Measurements from ENCODE around the gene CDC42EP5.
A peak's percentile ranks its signal among the peaks of the same experiment; 100 is the strongest.
"Not testable (repeated sequence)": the region's sequence is repeated elsewhere in the genome, so short reads cannot be mapped to it uniquely, and the experiment has no call there.

Gene CDC42EP5

GRCh38 chr19:54485851-54486250 lies 12.8 kb upstream of the CDC42EP5 start:
- no peak for DNase-seq

DNA sequence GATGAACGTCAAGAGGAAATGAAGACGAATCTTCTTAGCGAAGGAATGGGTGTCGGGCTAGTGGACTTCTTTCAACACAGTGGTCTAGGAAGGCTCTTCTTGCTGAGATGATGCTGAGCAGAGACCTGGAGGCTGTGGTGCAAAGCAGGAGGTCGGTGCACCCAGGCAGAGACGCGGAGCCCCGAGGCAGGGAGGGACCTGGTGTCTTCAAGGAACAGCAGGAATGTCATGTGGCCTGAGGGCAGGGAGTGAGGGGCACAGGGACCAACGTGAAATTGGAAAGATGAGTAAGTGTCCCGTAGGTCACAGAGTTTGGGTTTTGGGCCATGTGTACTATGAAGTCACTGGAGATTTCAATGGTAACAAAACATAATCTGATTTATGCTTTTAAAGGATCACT lies 11.4 kb upstream of the CDC42EP5 start:
- no peak for DNase-seq

- DNase-seq, result no peak
Observed at GRCh38 chr19:54482889-54483288, 9.8 kb upstream of the CDC42EP5 start.

- no peak for DNase-seq
Observed at GRCh38 chr19:54481326-54481930, 8.3 kb upstream of the CDC42EP5 start.

DNA sequence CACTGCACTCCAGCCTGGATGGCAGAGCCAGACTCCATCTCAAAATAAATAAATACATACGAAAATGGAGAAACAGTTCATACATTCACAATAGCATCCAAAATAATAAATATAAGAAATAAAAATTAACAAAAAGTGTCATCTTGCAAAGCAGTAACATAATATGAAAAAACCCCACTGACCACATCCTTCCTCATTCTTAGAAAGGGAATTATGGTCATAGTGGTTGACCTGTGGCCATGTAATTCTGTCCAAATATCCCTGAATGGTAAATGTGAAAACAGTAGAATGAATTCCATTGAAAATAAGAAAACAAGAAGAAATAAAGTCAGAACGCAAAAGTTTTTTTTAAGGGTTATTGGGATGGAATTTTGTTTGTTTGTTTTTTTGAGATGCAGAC lies 7.0 kb upstream of the CDC42EP5 start:
- no peak for DNase-seq

DNA sequence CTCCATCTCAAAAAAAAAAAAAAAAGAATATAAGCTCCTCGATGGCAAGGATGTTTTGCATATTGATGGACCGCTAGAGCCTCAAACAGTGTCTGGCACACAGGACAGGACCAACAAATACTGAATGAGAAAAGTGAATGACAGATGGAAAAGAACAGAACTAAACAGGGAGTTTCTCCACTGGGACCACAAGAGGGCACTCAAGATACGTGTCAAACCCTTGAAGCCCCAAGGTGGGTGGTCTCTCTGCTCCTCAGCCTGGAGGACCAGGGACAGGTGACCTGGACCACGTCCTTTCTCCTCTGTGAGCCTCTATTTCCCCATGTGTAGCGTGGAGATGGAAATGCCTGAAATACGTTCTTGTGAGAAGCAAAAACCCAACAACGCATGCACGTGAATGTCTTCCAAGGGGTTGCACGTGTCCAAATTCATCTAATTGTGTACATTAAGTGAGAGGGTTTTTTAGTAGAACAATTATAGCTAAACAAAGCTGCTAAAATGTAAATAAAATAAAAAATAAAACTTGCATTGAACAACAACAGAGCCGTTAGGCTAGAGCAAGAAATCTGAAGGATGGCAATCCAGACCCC lies 5.7 kb upstream of the CDC42EP5 start:
- DNase-seq, result no peak

DNA sequence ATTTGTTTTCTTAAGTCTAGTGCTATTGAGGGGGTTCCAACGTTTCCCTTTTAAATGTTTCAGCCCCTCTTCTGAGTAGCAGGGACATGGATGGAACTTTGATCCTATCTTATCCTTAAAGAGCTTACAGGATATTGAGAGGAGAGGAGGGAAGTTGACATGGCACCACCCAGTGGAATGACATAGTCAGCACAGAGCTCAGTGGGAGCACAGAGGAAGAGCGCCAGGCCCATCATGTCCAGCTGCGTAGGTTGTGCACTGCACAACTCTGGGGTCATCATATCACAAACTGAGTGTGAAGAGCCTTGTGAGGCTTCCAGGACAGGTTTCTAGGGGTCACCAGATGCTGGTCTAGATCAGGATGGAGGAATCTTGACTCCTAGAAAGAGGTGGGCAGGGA lies 4.6 kb upstream of the CDC42EP5 start:
- no peak for DNase-seq

GRCh38 chr19:54475706-54476105 lies 2.6 kb upstream of the CDC42EP5 start:
- DNase-seq, result no peak

GRCh38 chr19:54473892-54474372 lies 836 bp upstream of the CDC42EP5 start:
- no peak for DNase-seq

GRCh38 chr19:54470991-54471782 lies 1.9 kb downstream of the CDC42EP5 start:
- DNase-seq, result no peak

DNA sequence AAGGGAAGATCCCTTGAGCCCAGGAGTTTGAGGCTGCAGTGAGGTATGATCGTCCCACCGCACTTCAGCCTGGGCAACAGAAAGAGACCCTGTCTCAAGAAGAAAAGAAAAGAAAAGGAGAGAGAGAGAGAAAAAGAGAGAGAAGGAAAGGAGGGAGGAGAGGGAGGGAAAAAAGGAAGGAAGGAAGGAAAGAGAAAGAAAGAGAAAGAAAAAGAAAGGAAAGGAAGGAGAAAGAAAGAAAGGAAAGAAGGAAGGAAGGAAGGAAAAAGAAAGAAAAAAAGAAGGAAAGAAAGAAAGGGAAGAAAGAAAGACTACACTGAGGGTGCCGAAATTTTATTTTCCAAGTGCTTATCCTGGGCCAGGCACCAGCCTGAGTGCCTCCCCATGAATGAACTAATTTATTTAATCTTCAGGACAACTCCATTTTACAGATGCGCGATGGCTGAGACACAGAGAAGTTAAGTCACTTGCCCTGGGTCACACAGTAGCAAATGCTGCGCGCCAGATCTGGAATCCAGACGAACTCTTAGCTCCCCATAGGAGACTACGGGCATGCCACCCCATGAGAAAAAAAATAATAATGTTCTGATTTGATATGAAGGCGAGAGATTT lies 2.7 kb downstream of the CDC42EP5 start:
- no peak for DNase-seq

DNA sequence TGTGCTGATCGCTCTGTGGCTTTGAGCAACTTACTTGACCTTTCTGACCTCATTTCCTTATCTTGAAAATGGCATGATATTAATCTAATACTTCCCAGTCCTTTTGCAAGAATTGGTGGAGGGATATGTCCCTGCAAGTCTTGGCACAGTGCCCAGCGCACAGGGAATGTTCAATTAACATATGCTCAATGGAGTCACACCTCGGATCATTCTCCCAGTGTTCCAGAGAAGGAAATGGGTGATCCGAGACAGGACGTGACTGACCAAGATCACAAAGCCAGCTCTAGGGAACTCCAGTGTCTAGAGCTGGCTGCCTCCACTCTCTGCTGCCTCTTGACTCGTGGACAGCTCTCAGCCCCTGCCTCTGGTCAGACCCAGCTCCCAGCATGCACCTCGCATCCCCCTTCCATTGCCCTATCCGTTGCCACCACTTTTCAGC lies 3.6 kb downstream of the CDC42EP5 start:
- DNase-seq, result no peak

GRCh38 chr19:54466110-54466480 lies 7.0 kb downstream of the CDC42EP5 start:
- DNase-seq, result not testable (repeated sequence)

DNA sequence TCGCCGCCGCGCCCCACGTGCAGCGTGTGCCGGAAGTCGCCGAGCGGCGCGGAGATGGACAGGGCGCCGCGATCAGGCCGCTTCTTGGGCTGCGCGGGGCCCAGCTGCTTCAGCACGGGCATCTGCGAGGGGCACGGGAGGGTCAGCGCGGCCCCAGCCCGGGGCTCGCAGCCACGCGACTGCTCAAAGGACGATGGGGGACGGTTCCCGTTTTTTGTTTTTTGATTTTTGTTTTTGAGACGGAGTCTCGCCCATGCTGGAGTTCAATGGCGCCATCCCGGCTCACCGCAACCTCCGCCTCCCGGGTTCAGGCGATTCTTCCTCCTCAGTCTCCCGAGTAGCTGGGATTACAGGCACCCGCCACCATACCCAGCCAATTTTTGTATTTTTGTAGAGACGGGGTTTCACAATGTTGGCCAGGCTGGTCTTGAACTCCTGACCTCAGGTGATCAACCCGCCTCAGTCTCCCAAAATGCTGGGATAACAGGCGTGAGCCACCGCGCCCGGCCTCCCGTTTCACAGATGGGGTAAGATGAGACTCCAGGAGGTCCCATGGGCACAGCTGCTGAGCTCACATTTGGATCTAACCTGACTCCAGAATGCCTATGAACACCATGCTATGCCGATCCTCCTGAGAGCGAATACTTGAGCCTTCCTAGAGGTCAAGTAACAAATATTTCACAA lies 7.5 kb downstream of the CDC42EP5 start:
- no peak for DNase-seq

DNA sequence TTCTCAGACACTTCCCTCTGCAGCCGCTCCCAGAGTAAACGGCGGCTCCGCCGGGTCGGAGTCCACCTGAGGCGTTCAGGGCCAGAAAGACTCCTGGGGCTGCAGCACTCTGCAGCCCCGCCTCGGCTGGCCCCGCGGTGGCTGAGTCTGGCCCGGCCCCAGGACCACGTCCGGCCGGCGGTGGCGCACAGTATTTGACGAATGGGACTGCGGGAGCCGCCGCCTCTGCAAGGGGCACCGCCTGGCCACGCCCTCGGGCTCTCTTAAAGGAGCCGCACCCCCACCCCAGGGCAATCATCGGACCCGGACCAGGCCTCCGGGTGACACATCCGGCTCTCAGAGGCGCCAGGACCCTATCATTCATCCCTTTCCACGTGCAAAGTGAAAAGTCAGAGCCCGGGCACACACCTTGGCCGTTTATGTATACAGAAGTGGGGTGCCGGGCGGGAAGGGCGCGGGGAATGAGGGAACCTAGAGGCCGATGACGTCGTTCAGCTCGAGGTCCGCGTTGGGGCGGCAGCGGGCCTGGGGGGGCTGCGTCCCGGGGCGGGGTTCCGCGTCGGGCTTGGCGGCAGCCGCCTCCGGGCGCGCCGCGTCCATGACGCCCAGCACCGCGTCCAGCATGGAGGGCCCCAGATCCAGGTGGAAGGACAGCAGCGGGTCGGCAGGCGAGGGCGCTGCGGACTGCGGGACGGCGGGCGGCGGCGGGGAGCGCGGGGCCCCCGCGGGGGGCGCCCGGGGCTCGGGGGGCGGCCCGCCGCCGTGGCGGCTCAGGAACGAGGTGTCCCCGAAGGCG lies 8.3 kb downstream of the CDC42EP5 start:
- DNase-seq, result peak; percentile 49

DNA sequence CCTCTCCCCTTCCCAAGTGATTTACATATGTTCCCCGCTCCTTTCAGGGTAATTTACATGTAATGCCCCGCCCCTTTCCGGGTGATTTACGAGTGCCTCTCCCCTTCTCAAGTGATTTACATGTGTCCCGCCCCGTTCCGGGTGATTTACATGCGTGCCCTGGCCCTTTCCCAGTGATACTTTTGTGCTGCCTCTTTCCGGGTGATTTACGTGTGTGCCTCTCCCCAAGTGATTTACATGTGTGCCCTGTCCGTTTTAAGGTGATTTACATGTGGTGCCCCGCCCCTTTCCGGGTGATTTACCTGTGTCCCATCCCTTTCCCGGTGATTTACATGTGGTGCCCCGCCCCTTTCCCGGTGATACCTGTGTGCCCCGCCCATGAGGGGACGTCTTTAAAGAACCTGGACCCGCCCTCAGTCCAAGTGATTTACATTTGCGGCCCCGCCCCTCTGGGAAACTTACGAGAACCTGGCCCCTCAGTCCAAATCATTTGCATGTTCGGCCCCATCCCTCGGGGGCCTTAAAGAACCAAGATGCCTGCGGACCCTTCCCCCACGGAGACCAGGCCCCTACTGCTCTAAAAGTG lies 9.0 kb downstream of the CDC42EP5 start:
- no peak for DNase-seq

GRCh38 chr19:54463531-54464043 lies 9.5 kb downstream of the CDC42EP5 start, which contains the start of gene LENG9:
Gene LENG9, minus strand, starts transcription at chr19:54463778. Its CDS starts 252 bp downstream, at chr19:54463526.
- DNase-seq, result peak; percentile 76

- peak; percentile 33 for DNase-seq
Observed at GRCh38 chr19:54462655-54463530, 10.2 kb downstream of the CDC42EP5 start.

DNA sequence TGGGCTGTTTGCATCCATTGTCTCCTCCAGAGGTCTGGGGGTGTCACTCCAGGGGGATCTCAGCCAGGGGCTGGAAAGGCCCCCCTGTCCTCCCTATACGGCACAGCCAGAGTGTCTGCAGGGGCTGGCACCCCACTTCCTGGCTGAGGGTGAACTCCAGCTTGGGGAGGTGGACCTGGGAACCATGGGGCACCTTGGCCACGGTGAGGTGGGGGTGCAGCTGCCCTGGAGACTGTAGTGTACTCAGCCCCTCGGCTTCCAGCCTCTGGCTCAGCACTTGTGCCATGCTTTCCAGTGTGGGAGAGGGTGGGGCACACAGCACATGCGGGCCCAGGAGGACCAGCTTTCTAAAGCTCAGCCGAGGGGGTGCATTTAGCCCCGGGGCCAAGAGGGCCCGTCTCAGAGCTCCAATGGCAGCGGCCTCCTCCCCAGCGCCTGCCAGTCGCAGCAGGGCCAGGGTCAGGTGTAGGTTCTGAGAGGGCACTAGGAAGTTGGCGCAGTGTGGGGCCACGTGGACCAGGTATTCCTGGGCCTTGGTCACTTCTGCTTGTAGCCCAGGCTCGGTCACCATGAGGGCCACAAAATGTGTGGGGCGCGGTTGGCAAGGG lies 10.9 kb downstream of the CDC42EP5 start:
- no peak for DNase-seq

DNA sequence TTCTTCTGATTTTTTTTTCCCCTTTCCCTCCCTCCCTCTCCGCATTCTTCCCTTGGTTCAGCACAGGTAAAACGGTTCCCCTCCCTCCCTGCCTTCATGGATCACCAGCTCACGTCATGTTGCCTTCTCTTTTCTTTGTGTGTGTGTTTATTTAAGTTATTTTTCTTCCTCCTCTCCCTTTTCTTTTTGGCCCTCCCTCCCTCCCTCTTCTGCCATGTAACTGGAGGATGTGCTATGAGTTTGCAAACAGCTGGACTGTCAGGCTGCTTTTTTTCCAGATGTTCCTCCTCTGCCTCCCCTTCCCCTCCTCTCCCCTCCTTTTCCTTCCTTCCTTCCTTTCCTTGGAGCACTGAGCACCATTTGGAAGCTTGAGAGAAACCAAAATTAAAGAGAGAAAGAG lies 11.5 kb downstream of the CDC42EP5 start:
- no peak for DNase-seq

Data from DMS 273 treated with DMSO at 0.1 percent for 48 hours (cell line).